ENCODE data around the gene GAST. TPM values are rescaled to one million over a fixed set of nuclear protein-coding genes. Genes with fewer than 3 reads are reported as not detected.
A peak's percentile ranks its signal among the peaks of the same experiment; 100 is the strongest.

The GAST gene
- total RNA-seq, 1 experiment from 2014 or later, result not detected

DNA sequence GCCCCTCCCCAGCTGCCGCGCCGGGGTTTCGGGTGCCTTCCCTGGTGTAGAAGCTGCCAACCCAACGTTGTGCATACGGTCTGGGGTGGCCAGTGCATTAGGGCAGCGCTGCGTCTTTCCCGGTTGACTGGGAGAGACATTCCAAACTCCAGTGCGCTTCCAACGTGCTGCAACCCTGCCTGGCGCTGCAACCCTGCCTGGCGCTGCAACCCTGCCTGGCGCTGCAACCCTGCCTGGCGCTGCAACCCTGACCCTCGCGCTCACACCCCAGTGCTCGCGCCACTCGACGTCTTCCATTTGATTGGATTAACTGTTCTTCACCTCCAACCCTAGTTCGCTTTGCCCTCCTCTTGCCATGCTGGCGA, 22.8 kb downstream of the GAST start:
- Mint-ChIP-seq H3K4me1 (peaks cover 15 to 50% of the 10 kb centered on the region in 2 experiments), H3K27me3 (ENCODE audit: low read depth) (peaks cover 80% of the 10 kb centered on the region)

More for the DNA sequence above, 22.8 kb downstream of the GAST start:
- H3K27ac Mint-ChIP-seq, result peak overlapping the region in 1 of 3 experiments; percentile 96; a peak in 1 of 7 replicates
- Histone ChIP-seq H2AFZ (ENCODE audit: low read length) (no peak overlapping the region), H2BK15ac (ENCODE audit: low read depth, low read length) (no peak overlapping the region), H3K23ac (ENCODE audit: insufficient read length, low read depth, low read length) (no peak overlapping the region), H4K5ac (ENCODE audit: insufficient read length, low read depth, low read length) (no peak overlapping the region), H4K8ac (replicated peaks; ENCODE audit: insufficient read length, low read depth, low read length) (no peak overlapping the region), H3K27me3 (ENCODE audit: insufficient read depth, low read length) (peaks cover 27% of the 10 kb centered on the region; the same call in 1 of the 2 replicates), H3T11ph (ENCODE audit: low read length) (no peak overlapping the region), H3K14ac (ENCODE audit: insufficient read depth, low read length) (no peak overlapping the region), H3K56ac (ENCODE audit: insufficient read length, low read depth, low read length) (no peak overlapping the region), H4K91ac (ENCODE audit: insufficient read length, low read depth, low read length) (no peak overlapping the region), H2BK5ac (ENCODE audit: insufficient read length, low read length) (no peak overlapping the region), H3K4me2 (ENCODE audit: insufficient read depth, insufficient read length, low read length) (peak overlapping the region; percentile 54), H3K18ac (ENCODE audit: insufficient read length, low read depth, low read length) (no peak overlapping the region), H3K4ac (ENCODE audit: low read depth, low read length) (no peak overlapping the region), H3K9ac (ENCODE audit: extremely low read depth, insufficient read length, low read length) (no peak overlapping the region), H3K27ac (ENCODE audit: insufficient read length, low read depth, low read length) (no peak overlapping the region), H3K79me2 (ENCODE audit: insufficient read depth, low read length) (no peaks in the 10 kb centered on the region), H2BK12ac (ENCODE audit: insufficient read length, low read depth, low read length) (no peak overlapping the region), H4K20me1 (ENCODE audit: control insufficient read depth, insufficient read depth, insufficient read length) (no peaks in the 10 kb centered on the region), H2BK20ac (ENCODE audit: low read depth, low read length, poor library complexity, severe bottlenecking) (no peak overlapping the region), H3K4me1 (ENCODE audit: insufficient read depth, low read length) (no peaks in the 10 kb centered on the region), H2AK5ac (ENCODE audit: insufficient read length, low read length) (no peak overlapping the region), H3K9me3 (ENCODE audit: control insufficient read depth, low read depth, low read length) (no peaks in the 10 kb centered on the region), H3K79me1 (ENCODE audit: insufficient read depth, low read depth, low read length, poor library complexity, severe bottlenecking) (no peaks in the 10 kb centered on the region), H2BK120ac (ENCODE audit: low read depth, low read length, poor library complexity, severe bottlenecking) (no peak overlapping the region), H3K23me2 (ENCODE audit: insufficient read length, low read depth, low read length, poor library complexity, severe bottlenecking) (peaks cover 8% of the 10 kb centered on the region)
- peak overlapping the region; percentile 68 to 86 for H3K4me3 Mint-ChIP-seq
- H3K9me3 Mint-ChIP-seq, result no peaks in the 10 kb centered on the region
- no peak for DNase-seq
- no peaks in the 10 kb centered on the region; a peak in 1 of 7 replicates for H3K36me3 Mint-ChIP-seq (ENCODE audit: insufficient read depth in 1 of 3, low read depth in 3 of 3)
- no CpG with 5 or more reads among the region's 23 CpGs for WGBS (ENCODE audit: extremely low coverage, insufficient read length, low lambda C conversion rate)
- TF ChIP-seq, protein P1, sequence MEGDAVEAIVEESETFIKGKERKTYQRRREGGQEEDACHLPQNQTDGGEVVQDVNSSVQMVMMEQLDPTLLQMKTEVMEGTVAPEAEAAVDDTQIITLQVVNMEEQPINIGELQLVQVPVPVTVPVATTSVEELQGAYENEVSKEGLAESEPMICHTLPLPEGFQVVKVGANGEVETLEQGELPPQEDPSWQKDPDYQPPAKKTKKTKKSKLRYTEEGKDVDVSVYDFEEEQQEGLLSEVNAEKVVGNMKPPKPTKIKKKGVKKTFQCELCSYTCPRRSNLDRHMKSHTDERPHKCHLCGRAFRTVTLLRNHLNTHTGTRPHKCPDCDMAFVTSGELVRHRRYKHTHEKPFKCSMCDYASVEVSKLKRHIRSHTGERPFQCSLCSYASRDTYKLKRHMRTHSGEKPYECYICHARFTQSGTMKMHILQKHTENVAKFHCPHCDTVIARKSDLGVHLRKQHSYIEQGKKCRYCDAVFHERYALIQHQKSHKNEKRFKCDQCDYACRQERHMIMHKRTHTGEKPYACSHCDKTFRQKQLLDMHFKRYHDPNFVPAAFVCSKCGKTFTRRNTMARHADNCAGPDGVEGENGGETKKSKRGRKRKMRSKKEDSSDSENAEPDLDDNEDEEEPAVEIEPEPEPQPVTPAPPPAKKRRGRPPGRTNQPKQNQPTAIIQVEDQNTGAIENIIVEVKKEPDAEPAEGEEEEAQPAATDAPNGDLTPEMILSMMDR (conservative IDR thresholded peaks at IDR 0.05), result no peak
